ENCODE data around the gene RAD50. TPM values are rescaled to one million over a fixed set of nuclear protein-coding genes. Genes with fewer than 3 reads are reported as not detected.

RAD50 gene
- total RNA-seq, 1 donor from 2014 or later: 21.3 TPM

DNA sequence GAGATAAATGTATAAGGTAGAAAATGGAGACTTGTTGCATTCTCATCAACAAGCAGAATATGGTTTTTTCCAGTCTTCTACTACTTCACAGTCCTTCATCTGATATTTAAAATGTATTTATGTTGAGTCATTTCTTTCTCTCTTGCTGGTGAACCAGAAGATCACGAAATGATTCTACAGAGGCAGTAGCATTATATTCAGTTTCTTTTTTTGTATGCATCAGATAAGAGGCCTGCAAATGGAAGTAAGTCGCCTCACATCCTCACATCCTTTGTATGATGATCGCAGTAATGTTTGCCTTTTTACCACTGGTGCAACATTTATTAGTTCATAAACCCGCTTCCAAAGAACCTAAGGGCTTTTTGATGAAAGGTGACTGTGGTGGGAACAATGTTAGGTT, 79.1 kb downstream of the RAD50 start:
- no peak for DNase-seq (ENCODE audit: low read depth)
- TF ChIP-seq, protein P1, sequence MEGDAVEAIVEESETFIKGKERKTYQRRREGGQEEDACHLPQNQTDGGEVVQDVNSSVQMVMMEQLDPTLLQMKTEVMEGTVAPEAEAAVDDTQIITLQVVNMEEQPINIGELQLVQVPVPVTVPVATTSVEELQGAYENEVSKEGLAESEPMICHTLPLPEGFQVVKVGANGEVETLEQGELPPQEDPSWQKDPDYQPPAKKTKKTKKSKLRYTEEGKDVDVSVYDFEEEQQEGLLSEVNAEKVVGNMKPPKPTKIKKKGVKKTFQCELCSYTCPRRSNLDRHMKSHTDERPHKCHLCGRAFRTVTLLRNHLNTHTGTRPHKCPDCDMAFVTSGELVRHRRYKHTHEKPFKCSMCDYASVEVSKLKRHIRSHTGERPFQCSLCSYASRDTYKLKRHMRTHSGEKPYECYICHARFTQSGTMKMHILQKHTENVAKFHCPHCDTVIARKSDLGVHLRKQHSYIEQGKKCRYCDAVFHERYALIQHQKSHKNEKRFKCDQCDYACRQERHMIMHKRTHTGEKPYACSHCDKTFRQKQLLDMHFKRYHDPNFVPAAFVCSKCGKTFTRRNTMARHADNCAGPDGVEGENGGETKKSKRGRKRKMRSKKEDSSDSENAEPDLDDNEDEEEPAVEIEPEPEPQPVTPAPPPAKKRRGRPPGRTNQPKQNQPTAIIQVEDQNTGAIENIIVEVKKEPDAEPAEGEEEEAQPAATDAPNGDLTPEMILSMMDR (conservative IDR thresholded peaks at IDR 0.05; ENCODE audit: low read depth, low read length): no peak
- no peak overlapping the region for H3K4me3 ChIP-seq (ENCODE audit: low read depth, low read length)

DNA sequence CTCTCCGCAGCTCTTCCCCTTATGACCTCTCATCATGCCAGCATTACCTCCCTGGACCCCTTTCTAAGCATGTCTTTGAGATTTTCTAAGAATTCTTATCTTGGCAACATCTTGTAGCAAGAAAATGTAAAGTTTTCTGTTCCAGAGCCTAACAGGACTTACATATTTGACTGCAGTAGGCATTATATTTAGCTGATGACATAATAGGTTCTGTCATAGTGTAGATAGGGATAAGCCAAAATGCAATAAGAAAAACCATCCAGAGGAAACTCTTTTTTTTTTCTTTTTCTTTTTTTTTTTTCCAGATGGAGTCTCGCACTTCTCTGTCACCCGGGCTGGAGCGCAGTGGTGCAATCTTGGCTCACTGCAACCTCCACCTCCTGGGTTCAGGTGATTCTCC, 80.5 kb downstream of the RAD50 start:
- TF ChIP-seq, protein P1 (conservative IDR thresholded peaks at IDR 0.05; ENCODE audit: low read depth, low read length): no peak
- DNase-seq (ENCODE audit: low read depth): no peak
- H3K4me3 ChIP-seq (ENCODE audit: low read depth, low read length): no peak overlapping the region

DNA sequence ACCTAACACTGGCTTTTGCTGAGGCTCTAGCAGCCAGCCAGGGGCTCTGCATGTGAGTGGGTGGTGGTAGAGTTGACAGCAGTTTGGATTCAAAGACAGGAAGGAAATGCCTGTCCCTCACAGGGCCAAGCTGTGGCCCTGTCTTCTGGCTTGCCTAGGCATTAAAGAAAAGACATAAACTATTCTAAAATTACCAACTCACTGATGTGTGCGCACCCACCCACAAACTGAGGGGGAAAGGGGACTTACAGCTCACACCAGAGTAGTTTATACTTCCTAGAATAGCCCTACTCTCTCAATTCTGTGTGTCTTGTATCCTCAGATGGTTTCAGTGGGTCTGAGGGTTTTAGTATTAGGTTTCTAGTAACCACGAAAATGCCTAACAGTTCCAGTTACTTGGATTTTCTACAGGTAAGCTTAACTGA, 82.9 kb downstream of the RAD50 start:
- H3K4me3 ChIP-seq (ENCODE audit: low read depth, low read length): no peak overlapping the region
- TF ChIP-seq, protein P1 (conservative IDR thresholded peaks at IDR 0.05; ENCODE audit: low read depth, low read length): no peak
- no peak for DNase-seq (ENCODE audit: low read depth)

DNA sequence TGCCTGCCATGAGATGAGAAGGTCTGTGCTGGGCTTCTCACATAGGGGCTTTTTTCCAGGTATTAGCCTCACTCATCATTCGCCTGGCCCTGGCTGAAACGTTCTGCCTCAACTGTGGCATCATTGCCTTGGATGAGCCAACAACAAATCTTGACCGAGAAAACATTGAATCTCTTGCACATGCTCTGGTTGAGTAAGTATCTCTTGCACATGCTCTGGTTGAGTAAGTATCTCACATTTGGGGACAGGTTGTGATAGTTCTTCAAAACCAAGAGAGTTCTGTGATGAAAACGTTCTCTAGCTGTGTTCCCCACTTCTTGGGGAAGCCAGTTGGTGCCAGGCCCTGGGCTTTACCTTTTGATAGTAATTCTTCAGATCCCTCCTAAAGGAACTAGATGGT, 83.8 kb downstream of the RAD50 start:
- DNase-seq (ENCODE audit: low read depth): no peak
- H3K4me3 ChIP-seq (ENCODE audit: low read depth, low read length): no peak overlapping the region
- TF ChIP-seq, protein P1 (conservative IDR thresholded peaks at IDR 0.05; ENCODE audit: low read depth, low read length): no peak

DNA sequence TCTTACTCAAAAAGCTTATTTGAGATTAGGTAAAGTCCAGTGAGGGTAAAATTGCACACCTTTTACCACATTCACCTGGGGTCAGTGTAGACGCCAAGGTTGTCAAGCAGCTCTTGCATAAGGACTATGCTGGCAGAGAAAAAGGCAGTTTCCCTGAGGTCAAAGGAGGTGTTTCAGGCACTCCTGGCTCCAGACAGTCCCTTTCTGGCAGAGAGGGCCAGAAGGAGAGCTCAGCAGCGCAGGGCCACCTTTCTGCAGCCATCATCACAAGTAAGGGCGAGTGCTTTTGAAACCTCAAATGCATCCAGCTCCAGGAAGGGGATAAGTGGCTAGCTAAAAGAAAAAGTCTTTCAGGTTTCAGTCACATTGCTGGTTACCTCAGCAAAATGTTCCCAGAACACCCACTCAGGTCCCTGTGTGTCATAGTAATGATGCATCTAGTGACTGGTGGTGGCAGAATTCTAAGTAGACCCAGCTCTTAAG, 84.5 kb downstream of the RAD50 start:
- DNase-seq (ENCODE audit: low read depth): no peak
- TF ChIP-seq, protein P1 (conservative IDR thresholded peaks at IDR 0.05; ENCODE audit: low read depth, low read length): no peak
- no peak overlapping the region for H3K4me3 ChIP-seq (ENCODE audit: low read depth, low read length)

DNA sequence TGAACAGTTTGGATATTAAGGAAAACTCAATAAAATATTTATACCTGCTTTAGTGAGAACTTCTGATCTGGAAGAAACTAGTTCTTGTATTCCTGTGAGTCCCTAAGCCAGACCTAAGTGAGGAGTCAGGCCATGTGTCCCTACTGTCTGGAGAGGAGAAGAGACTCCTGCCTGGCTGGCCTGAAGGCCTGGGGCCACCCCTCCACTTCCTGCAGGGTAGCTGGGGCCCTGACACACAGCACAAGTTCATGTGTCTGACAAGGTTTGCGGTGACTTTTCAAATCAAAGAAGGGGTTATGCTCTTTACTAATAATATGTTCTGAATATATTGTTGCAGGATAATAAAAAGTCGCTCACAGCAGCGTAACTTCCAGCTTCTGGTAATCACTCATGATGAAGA, 85.1 kb downstream of the RAD50 start:
- TF ChIP-seq, protein P1 (conservative IDR thresholded peaks at IDR 0.05; ENCODE audit: low read depth, low read length): no peak
- H3K4me3 ChIP-seq (ENCODE audit: low read depth, low read length): no peak overlapping the region
- no peak for DNase-seq (ENCODE audit: low read depth)

DNA sequence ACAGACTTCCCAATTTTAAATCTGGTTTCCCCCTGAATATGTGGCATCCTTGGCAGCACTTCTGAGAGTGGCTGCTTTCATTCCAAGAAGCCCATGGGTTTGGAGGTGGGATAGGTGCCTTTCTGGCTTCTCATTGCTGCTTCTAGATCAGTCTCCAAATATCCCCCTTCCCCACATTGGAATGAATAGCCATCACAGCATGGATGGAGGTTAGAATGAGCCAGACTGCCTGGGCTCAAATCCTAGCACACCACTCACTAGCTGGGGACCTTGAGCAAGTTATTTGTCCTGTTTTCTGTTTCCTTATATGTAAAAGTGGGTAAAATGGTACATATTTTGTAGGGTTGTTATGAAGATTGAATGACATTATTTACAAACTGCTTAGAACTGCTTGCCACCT, 87.4 kb downstream of the RAD50 start:
- TF ChIP-seq, protein P1 (conservative IDR thresholded peaks at IDR 0.05; ENCODE audit: low read depth, low read length): no peak
- H3K4me3 ChIP-seq (ENCODE audit: low read depth, low read length): no peak overlapping the region
- DNase-seq (ENCODE audit: low read depth): no peak

All from epithelial cell of proximal tubule (primary cell).